Fibroblast of lung (primary cell): ENCODE measurements around the gene TAP2.

Experiments
- EZH2 ChIP-seq: IDR thresholded peaks from 2 replicates; pipeline ENCODE4 v1.5.1; 2012; ENCODE audit warnings: low read length, control low read depth, mild to moderate bottlenecking; ENCODE audit errors: missing control alignments
- TF ChIP-seq, protein P1 (sequence below), 2 donors: IDR thresholded peaks in 1 of 2; conservative IDR thresholded peaks in 1 of 2; 1 replicate in 1 of 2; 2 replicates in 1 of 2; pipeline ENCODE4 v1.5.1; 2011 to 2012; ENCODE audit warnings: low read length in 2 of 2, control low read depth in 1 of 2, inconsistent platforms in 1 of 2, low read depth in 1 of 2, mild to moderate bottlenecking in 1 of 2

DNA sequence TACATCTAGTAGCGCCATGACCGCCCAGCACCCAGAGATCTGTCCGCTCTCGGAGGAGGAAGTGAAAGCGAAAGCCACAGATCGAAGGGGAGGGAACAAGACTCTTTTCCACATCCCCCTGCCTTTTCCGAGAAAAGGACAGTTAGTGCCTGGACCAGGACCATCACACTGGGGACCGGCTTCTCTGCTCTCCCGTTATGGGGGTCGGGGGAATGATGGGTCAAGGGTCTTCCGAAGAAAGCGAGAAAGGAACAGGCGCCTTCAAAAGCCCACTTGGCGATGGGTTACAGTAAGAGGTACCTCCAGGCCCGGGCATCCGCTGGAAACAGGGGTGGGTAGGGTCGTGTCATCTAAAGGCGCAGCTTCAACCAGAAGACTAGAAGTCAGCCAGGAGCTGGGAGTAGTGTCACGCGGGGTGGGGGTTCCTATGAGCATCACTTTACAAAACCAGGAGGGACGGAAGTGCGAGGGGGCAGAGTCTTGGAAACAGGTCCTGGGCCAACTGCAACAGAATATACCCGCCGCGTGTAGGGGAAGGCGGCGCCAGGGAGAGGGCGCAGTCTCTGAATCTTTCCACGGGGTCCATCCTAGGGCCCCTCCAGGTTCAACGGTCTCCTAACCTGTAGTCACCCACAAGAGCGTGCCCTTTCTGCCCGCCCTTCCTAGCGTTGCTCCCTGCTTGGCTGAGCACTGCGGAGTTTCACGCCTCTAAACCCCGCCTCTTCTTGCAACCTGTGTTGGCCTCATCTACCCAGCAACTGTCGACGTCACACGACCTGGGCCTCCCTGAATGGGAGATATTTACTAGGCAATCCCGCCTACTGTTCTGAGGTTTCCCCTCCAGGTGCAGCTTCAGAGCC is 5.7 kb upstream of the TAP2 start, which contains the start of gene PSMB8:
- TF ChIP-seq, protein P1, sequence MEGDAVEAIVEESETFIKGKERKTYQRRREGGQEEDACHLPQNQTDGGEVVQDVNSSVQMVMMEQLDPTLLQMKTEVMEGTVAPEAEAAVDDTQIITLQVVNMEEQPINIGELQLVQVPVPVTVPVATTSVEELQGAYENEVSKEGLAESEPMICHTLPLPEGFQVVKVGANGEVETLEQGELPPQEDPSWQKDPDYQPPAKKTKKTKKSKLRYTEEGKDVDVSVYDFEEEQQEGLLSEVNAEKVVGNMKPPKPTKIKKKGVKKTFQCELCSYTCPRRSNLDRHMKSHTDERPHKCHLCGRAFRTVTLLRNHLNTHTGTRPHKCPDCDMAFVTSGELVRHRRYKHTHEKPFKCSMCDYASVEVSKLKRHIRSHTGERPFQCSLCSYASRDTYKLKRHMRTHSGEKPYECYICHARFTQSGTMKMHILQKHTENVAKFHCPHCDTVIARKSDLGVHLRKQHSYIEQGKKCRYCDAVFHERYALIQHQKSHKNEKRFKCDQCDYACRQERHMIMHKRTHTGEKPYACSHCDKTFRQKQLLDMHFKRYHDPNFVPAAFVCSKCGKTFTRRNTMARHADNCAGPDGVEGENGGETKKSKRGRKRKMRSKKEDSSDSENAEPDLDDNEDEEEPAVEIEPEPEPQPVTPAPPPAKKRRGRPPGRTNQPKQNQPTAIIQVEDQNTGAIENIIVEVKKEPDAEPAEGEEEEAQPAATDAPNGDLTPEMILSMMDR (conservative IDR thresholded peaks at IDR 0.05 in 1 of 2, IDR thresholded peaks at IDR 0.05 in 1 of 2; ENCODE audit: low read depth in 1 of 2, low read length in 2 of 2) = peak; percentile 12 to 24
- no peak for TF ChIP-seq EZH2
